NT2/D1 (cell line): Measurements from ENCODE around the gene AKR1B15.
"Not testable (repeated sequence)": the region's sequence is repeated elsewhere in the genome, so short reads cannot be mapped to it uniquely, and the experiment has no call there.

Experiments
- DNase-seq: peaks from one replicate; pipeline ENCODE4 v3.0.0-alpha.2; 2011; ENCODE audit warnings: low read depth, low spot score
- H3K27me3 ChIP-seq: 2 replicates; pipeline ENCODE4 v1.6.0; 2011; ENCODE audit warnings: mild to moderate bottlenecking; ENCODE audit not compliant: insufficient read length, insufficient read depth
- H3K36me3 ChIP-seq: 2 replicates; pipeline ENCODE4 v1.6.1; 2011; ENCODE audit warnings: mild to moderate bottlenecking, low read length, mixed read lengths; ENCODE audit not compliant: insufficient read depth, insufficient read length
- H3K4me1 ChIP-seq: 2 replicates; pipeline ENCODE4 v1.5.1; 2011; ENCODE audit not compliant: insufficient read depth, insufficient read length
- H3K4me3 ChIP-seq: 2 replicates; pipeline ENCODE4 v1.5.1; 2011; ENCODE audit warnings: low read depth; ENCODE audit not compliant: insufficient read length
- H3K9ac ChIP-seq: 2 replicates; pipeline ENCODE4 v1.6.0; 2011; ENCODE audit warnings: low read depth; ENCODE audit not compliant: insufficient read length
- H3K9me3 ChIP-seq: 2 replicates; pipeline ENCODE4 v1.5.1; 2011; ENCODE audit warnings: mild to moderate bottlenecking, low read length; ENCODE audit not compliant: insufficient read depth
- SUZ12 ChIP-seq: IDR thresholded peaks from 2 replicates; pipeline ENCODE4 v1.6.1; 2011; ENCODE audit not compliant: insufficient read length, insufficient read depth; ENCODE audit errors: extremely low read depth
- YY1 ChIP-seq: IDR thresholded peaks from 2 replicates; pipeline ENCODE4 v1.6.1; 2011; ENCODE audit not compliant: insufficient read length, insufficient read depth
- ZNF274 ChIP-seq: IDR thresholded peaks from 2 replicates; pipeline ENCODE4 v1.6.1; 2011; ENCODE audit warnings: mild to moderate bottlenecking, low read depth, low read length

AKR1B15 gene

DNA sequence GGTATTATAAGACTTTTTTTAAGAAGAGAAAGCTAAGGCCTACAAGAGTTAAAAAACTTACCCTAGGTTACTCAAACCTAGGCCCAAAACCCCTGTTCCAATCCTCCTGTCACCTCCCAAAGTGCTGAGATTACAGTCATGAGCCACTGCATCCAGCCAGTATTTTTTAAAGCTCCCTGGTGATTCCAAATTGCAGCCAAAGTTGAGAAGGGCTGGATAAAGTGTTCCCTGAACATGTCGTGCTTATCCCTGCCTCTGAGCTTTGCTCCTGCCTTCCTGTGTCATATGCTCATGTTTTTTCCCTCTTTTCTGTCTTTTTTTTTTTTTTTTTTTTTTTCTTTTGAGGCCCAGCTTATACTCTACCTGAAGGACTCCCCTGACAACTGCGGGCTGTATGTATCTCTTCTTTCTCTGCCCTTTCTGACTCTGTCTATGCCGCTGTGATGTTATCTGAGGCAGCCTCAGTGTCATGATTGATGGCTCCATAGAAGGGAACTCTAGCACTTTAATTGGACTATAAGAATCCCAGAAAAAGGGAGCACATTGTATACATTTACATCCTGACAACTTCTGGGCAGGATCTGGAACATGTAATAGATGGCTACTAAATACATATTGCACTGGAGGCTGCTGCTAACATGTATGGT is 13.5 kb upstream of the AKR1B15 start:
- H3K27me3 ChIP-seq: no peaks in the 10 kb centered on the region
- no peak for DNase-seq
- H3K9ac ChIP-seq: no peak overlapping the region
- no peaks in the 10 kb centered on the region for H3K9me3 ChIP-seq
- no peak for TF ChIP-seq SUZ12
- no peak for TF ChIP-seq YY1
- TF ChIP-seq ZNF274: no peak
- no peaks in the 10 kb centered on the region for H3K4me1 ChIP-seq
- H3K36me3 ChIP-seq: no peaks in the 10 kb centered on the region
- H3K4me3 ChIP-seq: no peak overlapping the region

GRCh38 chr7:134535919-134536299 is 13.0 kb upstream of the AKR1B15 start:
- no peaks in the 10 kb centered on the region for H3K9me3 ChIP-seq
- no peaks in the 10 kb centered on the region for H3K36me3 ChIP-seq
- no peak overlapping the region for H3K9ac ChIP-seq
- H3K4me1 ChIP-seq: no peaks in the 10 kb centered on the region
- TF ChIP-seq YY1: no peak
- no peak for TF ChIP-seq ZNF274
- TF ChIP-seq SUZ12: no peak
- no peak for DNase-seq
- H3K27me3 ChIP-seq: no peaks in the 10 kb centered on the region
- H3K4me3 ChIP-seq: no peak overlapping the region

DNA sequence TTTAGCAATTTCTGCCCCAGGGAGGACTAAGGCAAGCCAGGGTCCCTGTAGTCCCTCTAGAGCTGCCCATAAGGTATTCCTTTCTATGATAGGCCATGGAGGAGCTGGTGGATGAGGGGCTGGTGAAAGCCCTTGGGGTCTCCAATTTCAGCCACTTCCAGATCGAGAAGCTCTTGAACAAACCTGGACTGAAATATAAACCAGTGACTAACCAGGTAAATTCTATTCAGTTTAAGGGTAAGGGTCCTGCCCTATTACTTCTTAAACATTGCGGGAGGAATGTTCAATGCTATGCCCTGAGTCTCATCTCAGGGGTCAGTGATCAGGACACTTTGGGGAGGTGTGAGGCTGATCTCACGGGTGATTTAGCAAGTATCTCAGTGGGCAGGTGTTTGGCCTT is 12.4 kb upstream of the AKR1B15 start:
- not testable (repeated sequence) for H3K4me1 ChIP-seq, H3K4me3 ChIP-seq

GRCh38 chr7:134537273-134537781 is 11.6 kb upstream of the AKR1B15 start:
- DNase-seq, H3K4me1 ChIP-seq, H3K36me3 ChIP-seq, H3K9me3 ChIP-seq, H3K9ac ChIP-seq, H3K27me3 ChIP-seq, H3K4me3 ChIP-seq: not testable (repeated sequence)

More for the DNA sequence above, 12.4 kb upstream of the AKR1B15 start:
- H3K36me3 ChIP-seq, H3K27me3 ChIP-seq, H3K9me3 ChIP-seq, H3K9ac ChIP-seq, DNase-seq: not testable (repeated sequence)

DNA sequence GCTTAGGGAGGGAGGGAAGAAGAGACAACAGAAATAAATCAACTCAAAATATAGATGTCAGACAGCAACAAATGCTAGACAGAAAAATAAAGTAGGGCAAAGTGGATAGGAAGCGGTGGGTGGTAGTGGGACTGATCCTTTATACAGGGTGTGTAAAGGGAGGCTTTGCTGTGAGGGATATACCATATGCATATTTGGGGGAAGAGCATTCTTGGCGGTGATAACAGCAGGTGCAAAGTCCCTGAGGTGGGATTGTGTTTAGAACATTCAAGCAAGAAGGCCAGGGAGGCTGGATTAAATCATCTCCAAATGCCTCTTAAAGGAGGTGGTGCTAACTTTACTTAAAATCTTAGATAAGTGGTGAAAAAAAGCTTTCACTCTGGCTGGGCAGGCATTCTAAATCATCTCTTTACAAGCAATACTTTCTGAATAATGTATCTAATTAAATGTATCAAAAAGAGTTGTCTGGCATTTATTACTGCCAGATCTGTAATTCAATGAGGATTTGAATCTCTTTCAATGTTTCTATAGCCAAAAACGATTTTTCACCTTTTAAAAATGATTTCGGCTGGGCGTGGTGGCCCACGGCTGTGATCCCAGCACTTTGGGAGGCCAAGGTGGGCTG is 9.4 kb upstream of the AKR1B15 start:
- H3K27me3 ChIP-seq: no peaks in the 10 kb centered on the region
- H3K9me3 ChIP-seq: no peaks in the 10 kb centered on the region
- TF ChIP-seq ZNF274 (no peak), YY1 (no peak)
- no peaks in the 10 kb centered on the region for H3K4me1 ChIP-seq
- H3K36me3 ChIP-seq: no peaks in the 10 kb centered on the region
- no peak overlapping the region for H3K4me3 ChIP-seq
- no peak overlapping the region for H3K9ac ChIP-seq
- DNase-seq: no peak

- not testable (repeated sequence) for H3K4me1 ChIP-seq, H3K9me3 ChIP-seq, H3K4me3 ChIP-seq, H3K36me3 ChIP-seq, H3K9ac ChIP-seq, H3K27me3 ChIP-seq, DNase-seq
Measured at GRCh38 chr7:134541501-134542194, 7.3 kb upstream of the AKR1B15 start.

- no peaks in the 10 kb centered on the region for H3K4me1 ChIP-seq
- no peak for TF ChIP-seq ZNF274
- TF ChIP-seq YY1: no peak
- TF ChIP-seq SUZ12: no peak
- no peaks in the 10 kb centered on the region for H3K9me3 ChIP-seq
- no peaks in the 10 kb centered on the region for H3K27me3 ChIP-seq
- no peak overlapping the region for H3K4me3 ChIP-seq
- no peaks in the 10 kb centered on the region for H3K36me3 ChIP-seq
- DNase-seq: no peak
- no peak overlapping the region for H3K9ac ChIP-seq
Measured at GRCh38 chr7:134542195-134542771, 6.6 kb upstream of the AKR1B15 start.
